Upper lobe of left lung (tissue), 4 donors: ENCODE measurements around the gene NPFFR1.

Experiments
- POLR2AphosphoS5 ChIP-seq, 2 donors: sonication (generic); formaldehyde crosslinking; IDR thresholded peaks; one replicate each; pipeline ENCODE4 v1.5.1; 2017; ENCODE audit warnings: antibody characterized with exemption in 2 of 2
- TF ChIP-seq, protein P1 (sequence below), 6 experiments: fragments of 450-650 bp in 4 of 6; fragments of 200-600 bp in 2 of 6; sonication (generic) in 2 of 6; IDR thresholded peaks; one replicate each; pipeline ENCODE4 v1.5.1; 2016 to 2019; ENCODE audit warnings: antibody characterized with exemption in 6 of 6

- TF ChIP-seq POLR2AphosphoS5 (IDR thresholded peaks at IDR 0.05) = no peak
- TF ChIP-seq, protein P1, sequence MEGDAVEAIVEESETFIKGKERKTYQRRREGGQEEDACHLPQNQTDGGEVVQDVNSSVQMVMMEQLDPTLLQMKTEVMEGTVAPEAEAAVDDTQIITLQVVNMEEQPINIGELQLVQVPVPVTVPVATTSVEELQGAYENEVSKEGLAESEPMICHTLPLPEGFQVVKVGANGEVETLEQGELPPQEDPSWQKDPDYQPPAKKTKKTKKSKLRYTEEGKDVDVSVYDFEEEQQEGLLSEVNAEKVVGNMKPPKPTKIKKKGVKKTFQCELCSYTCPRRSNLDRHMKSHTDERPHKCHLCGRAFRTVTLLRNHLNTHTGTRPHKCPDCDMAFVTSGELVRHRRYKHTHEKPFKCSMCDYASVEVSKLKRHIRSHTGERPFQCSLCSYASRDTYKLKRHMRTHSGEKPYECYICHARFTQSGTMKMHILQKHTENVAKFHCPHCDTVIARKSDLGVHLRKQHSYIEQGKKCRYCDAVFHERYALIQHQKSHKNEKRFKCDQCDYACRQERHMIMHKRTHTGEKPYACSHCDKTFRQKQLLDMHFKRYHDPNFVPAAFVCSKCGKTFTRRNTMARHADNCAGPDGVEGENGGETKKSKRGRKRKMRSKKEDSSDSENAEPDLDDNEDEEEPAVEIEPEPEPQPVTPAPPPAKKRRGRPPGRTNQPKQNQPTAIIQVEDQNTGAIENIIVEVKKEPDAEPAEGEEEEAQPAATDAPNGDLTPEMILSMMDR (IDR thresholded peaks at IDR 0.05) = no peak
Observed at GRCh38 chr10:70300461-70300860, 16.7 kb upstream of the NPFFR1 start.
